Esophagus squamous epithelium (tissue), 4 donors: ENCODE measurements around the gene KCTD18.

ENCODE experiments used
- CTCF ChIP-seq, 6 experiments: fragments of 450-650 bp in 4 of 6; fragments of 200-600 bp in 2 of 6; sonication (generic) in 2 of 6; IDR thresholded peaks; one replicate each; pipeline ENCODE4 v1.5.1; 2016 to 2019; ENCODE audit warnings: antibody characterized with exemption in 6 of 6, mild to moderate bottlenecking in 4 of 6, moderate library complexity in 4 of 6
- POLR2A ChIP-seq, 4 donors: fragments of 450-650 bp; IDR thresholded peaks; one replicate each; pipeline ENCODE4 v1.6.1; 2017; ENCODE audit warnings: antibody characterized with exemption in 4 of 4, mild to moderate bottlenecking in 4 of 4, moderate library complexity in 3 of 4

- TF ChIP-seq POLR2A (IDR thresholded peaks at IDR 0.05) (no peak), CTCF (IDR thresholded peaks at IDR 0.05) (no peak)
These were observed 21.7 kb downstream of the KCTD18 start for GRCh38 chr2:200488169-200488568.
